ENCODE measurements around the gene SOX5.

SOX5 gene

DNA sequence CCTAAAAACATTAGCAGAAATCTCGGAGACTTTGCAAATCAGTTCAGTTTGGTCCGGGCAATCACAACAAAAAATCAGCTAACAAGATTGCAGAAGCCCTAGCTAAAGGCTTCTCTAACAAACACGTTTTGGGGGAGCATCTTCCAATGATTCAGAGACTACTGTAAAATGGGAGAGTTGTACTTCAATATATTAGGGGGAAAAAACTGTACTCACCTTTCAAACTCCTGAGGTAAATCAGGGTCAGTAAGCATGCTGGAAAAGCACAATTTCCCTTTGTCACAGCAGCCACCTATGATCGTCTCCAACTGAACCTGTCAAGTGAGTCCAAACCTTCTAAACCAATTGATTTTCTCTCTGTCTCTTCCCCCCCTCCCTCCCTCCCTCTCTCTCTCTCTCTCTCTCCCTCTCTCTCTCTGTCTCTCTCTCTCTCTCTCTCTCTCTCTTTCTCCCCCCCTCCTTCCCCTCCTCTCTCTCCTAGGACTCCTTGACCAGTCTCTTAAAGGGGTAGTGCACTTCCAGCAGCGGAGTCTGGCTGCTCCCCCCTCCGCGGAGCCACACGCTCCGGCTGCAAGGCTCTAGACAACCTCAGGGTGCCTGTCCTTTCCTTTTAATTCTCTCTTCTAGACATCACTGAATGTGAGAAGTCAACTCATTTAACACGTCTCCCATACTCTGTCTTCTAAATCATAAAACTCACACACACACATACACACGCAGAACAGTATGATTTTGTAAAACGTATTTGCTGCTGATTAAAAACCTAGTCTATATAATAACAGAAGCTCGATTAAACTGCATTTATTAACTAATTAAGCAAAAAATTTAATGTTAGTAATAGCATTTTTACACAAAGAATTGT is at the start of gene SOX5:
SOX5 (minus strand) TSS at position 323 of the 862 bp plus-strand sequence; CDS start at position 254, 69 bp downstream.
- DNase-seq = no peak

- DNase-seq = no peak
Observed at GRCh38 chr12:23987046-23987445, 37.6 kb upstream of the SOX5 start.

DNA sequence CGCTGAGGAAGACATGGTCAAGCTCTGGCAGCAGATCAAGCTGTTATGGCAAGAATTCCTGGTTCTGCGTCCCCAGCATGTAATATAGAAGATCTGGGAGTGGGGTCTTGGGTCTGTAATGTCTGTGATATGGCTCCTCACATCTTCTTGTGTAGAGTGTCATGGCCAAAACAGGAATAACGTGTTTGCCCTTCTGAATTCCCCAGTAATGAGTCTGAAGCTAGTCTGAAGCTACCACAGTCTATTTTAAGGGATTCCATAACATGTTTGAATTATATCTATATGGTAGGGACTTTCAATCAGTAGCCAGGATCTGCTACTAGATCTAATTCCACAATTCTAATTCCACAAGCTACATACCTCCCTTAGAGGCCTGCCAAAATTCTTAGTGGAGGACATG is 31.4 kb upstream of the SOX5 start:
- DNase-seq = no peak

DNA sequence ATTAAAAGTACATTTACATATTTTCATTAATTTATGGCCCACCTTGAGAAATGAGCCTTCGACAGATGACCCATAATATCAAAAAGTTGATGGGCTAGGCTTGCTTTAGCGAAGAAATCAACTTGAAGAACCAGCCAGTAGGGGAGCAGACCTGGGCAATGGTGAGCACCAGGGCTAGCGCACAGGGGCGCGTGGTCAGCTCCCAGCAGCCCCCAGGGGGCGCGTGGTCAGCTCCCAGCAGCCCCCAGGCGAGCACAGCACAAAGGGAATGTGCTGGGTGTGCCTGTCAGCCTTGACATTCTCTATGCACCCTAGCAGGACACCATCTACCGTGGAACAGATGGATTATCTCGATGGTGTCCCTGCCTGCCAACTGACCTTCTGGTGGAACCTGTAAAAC is 15.3 kb upstream of the SOX5 start:
- no peak for DNase-seq

DNA sequence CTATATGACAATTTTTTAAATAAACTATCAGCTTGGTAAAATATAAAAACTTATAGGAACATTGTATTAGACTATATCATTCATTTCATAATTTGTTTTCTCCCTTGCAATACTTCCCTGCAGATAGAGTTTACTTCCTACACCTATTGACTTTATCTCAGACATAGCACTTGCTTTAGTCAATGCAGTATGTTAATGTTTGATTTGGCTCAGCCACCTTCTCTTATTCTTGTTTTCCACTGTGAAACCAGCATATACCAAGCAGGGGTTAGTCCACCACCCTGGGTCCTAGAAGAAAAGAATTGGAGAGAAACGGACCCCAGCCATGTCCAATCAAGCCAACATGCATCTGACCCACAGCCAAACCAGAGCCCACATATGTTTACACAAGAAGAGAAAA is 10.4 kb upstream of the SOX5 start:
- no peak for DNase-seq

DNA sequence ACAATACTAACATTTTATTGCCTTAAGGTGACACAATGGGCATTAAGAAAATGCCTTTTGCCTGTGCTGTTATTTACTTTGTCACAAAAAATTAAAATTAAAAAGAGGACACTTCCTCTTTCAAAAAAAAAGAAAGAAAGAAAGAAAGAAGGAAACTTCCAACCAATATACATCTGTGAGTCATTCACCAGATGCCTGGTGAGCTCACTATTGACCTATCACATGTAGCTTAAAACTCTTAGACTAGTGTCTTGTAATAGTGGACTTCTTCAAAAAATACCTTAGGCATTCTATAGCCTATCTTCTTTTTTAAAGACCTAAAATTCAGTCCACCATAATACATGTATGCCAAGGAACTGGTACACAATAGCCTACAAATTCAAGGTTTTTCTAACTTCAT is 4.9 kb upstream of the SOX5 start:
- DNase-seq = no peak

DNA sequence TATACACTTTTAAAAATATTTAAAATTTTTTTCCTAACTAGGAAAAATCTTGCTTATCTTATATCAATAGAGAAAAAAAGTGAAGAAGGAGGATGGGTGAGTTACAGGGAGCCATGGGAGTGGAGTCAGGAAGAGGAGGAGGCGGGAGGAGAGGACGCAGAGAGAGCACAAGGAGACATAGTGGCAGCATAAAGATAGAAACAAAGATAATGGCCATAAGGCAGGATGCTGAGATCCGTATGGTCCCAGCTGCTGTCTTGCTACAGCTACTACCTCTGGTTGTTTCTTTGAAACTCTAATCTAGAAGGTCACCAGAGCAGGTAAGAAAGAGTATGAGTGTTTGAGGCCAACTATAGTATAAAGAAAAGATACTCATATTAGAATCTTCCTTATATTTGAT is 2.6 kb upstream of the SOX5 start:
- DNase-seq = no peak

DNA sequence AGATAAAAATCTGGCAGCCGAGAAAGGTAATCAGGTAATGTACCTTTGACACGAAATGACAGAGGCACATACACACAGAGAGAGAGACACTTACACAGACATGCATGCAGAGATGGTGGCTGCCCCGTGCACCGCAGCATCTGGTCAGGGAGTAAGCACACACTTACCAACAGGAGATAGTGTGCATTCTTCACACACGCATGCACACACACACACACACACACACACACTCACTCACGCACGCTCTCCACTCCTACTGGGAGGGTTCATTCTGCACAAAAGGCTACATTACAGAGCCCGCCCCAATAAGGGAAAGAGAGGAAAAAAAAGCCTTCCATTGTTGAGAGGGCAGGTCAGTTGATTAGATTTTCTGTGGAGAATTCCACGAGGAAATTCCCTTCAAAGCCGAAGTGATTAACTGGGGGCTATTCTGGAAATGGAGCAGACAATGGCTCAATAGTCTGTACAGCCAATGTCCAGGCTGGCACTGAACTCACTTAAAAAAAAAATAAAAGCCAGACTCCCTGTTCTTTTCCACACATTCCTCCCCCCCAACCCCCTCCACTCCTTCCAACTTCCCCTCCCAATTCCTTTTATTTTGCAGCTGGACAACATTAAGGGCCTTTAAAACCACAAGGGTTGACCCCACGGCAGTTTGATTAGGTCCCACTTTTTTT is 1.4 kb upstream of the SOX5 start:
- DNase-seq = no peak

DNA sequence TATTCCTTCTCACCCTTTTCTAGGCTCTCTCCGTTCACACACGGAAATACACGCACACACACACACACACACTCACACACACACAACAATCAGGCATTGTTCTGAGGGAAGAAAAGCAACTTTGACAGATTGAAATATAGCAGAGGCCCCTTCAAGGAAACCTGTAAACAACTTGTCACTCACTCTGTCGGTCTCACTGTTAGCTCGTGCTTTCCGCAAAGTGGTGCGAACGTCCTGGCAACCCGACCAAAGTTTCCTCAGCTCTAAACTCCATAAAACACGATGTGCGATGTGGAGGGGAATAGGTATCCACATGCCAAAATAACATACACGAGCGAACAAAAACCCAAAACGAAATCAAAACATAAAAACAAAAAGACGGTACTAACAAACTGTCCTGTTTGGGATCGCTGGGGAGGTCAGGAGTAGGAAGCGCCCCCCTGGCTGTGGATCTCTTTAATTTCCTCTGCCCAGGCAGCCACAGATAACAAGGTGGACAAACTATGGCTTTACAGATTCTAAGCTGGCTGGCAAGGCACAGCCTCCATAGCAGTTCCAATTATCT is 822 bp upstream of the SOX5 start:
- no peak for DNase-seq

- no peak for DNase-seq
Observed at GRCh38 chr12:23948291-23948690, 1.2 kb downstream of the SOX5 start.

DNA sequence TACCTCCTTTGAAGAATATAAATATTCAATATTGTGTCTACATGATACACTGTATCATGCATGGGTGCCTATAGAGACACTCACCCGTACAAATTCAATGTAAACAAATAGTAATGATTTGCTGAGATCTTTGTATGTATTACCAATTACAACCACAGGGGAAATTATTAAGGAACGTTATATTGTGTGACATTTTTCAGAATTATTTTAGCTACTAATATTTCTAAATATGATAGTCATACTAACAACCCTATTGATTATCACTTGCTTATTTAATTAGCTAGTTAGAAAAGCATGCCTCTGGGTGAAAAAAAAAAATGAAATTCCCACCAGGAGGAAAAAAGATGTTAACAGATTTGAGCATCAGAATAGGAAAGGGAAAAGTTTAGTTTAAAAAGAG is 2.1 kb downstream of the SOX5 start:
- no peak for DNase-seq

DNA sequence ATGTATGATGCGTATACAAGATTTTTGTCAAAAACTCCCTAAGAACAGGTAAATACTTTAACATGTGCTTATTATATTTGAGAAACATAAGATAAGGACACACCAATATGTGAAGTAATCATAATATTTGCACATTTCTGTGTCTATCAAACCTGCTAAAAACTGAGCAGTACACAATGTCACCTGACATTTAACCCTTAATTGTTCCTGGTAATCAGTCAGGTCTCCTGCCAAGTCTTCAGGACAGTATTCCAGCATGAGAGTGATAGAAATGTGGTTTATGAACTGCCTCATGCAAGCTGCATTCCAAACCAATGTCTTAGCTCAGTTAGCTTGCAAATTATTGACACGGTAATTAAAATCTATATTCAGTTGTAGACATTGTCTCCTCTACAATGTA is 4.2 kb downstream of the SOX5 start:
- no peak for DNase-seq

- DNase-seq = no peak
Observed at GRCh38 chr12:23944067-23944466, 5.4 kb downstream of the SOX5 start.

- DNase-seq = no peak
Observed at GRCh38 chr12:23942841-23943240, 6.6 kb downstream of the SOX5 start.

GRCh38 chr12:23941780-23942179 is 7.7 kb downstream of the SOX5 start:
- no peak for DNase-seq

DNA sequence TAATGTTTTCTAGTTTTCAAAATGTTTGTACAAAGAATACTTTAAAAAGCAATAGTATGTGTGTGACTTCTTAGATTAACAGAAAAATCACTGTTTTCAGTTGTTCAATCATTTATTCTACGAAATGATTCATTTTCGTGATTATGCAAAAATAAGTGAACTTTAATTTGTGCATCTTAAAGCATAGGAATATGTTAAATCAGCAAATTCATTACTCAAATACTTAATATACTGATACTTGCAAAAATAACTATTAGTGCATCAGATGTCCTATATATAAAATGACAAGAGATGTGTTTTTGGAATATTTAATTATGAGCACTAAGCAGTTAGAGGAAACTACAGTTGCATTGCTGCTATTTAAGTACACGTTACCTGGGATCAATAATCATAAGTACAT is 11.0 kb downstream of the SOX5 start:
- DNase-seq = no peak

DNA sequence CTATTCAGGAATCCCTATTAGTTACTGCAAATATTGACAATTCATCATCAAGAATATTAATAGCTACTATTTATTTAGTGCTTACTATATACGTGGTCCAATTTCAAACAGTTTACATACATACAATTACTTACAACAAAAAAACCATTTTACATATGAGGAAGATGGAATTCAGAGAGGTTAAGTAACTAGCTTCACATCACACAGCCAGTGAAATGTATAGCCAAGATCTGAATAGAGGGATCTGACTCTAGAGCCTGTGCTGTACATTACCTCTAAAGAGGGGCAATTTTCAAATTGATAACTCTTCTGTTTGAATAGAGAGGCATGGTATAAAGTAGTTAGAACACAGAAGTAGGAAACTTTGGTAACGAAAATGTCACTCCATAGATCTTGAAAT is 18.3 kb downstream of the SOX5 start:
- no peak for DNase-seq

GRCh38 chr12:23930599-23930998 is 18.9 kb downstream of the SOX5 start:
- DNase-seq = no peak

- DNase-seq = no peak
Observed at GRCh38 chr12:23929906-23930305, 19.6 kb downstream of the SOX5 start.

DNA sequence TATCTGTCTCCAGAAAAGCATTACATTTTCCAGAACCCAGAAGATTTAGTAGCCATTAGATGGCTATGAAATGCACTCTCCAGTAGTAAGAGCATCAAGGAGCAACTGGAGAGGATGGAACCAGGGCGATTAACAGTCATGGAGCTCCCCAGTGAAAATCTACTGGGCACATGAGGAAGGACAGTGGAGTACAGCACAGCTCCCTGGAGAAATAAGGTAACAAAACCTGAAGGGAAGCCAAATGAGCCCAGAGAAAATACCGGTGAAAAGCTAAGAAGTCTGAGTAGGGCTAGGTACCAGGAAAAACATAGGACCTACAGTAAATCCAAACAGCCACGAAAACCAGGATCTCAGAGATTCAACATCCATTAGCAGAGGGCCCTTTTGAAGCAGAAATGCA is 21.6 kb downstream of the SOX5 start:
- DNase-seq = no peak

- no peak for DNase-seq
Observed at GRCh38 chr12:23921099-23921856, 28.2 kb downstream of the SOX5 start.

GRCh38 chr12:23911574-23911973 is 37.9 kb downstream of the SOX5 start:
- DNase-seq = no peak

- DNase-seq = no peak
Observed at GRCh38 chr12:23909551-23909950, 39.9 kb downstream of the SOX5 start.

All from NCI-H187 treated with DMSO at 0.1 percent for 48 hours (cell line).